DOHH2 (cell line): Measurements from ENCODE around the gene CYTL1.
"Not testable (repeated sequence)": the region's sequence is repeated elsewhere in the genome, so short reads cannot be mapped to it uniquely, and the experiment has no call there.

ENCODE experiments used
- H3F3A ChIP-seq: fragments of 200-600 bp; sonication (generic), shearing (Covaris generic); 2 replicates; pipeline ENCODE4 v1.6.0; 2016; ENCODE audit warnings: antibody characterized with exemption, mild to moderate bottlenecking; ENCODE audit not compliant: control insufficient read depth, insufficient read depth
- H3K27ac ChIP-seq: fragments of 200-600 bp; sonication (generic); 2 replicates; pipeline ENCODE4 v1.5.1; 2014; ENCODE audit warnings: low read depth, mild to moderate bottlenecking, low read length, moderate library complexity
- H3K27me3 ChIP-seq: fragments of 200-600 bp; sonication (generic); 2 replicates; pipeline ENCODE4 v1.6.1; 2014; ENCODE audit warnings: mild to moderate bottlenecking, low read length, mixed read lengths; ENCODE audit not compliant: control insufficient read depth
- H3K36me3 ChIP-seq: fragments of 200-600 bp; sonication (generic); 2 replicates; pipeline ENCODE4 v1.6.1; 2014; ENCODE audit warnings: mild to moderate bottlenecking, low read length, moderate library complexity, mixed read lengths; ENCODE audit not compliant: control insufficient read depth
- H3K4me1 ChIP-seq: fragments of 200-600 bp; sonication (generic); 2 replicates; pipeline ENCODE4 v1.6.1; 2014; ENCODE audit warnings: mild to moderate bottlenecking, low read length, mixed read lengths; ENCODE audit not compliant: control insufficient read depth
- H3K4me2 ChIP-seq: fragments of 200-600 bp; sonication (generic); 2 replicates; pipeline ENCODE4 v1.6.0; 2014; ENCODE audit warnings: mild to moderate bottlenecking, low read length, moderate library complexity
- H3K4me3 ChIP-seq: fragments of 200-600 bp; sonication (generic); 2 replicates; pipeline ENCODE4 v1.5.1; 2014; ENCODE audit warnings: mild to moderate bottlenecking, low read length, mixed read lengths
- H3K79me2 ChIP-seq: fragments of 200-600 bp; sonication (generic); 2 replicates; pipeline ENCODE4 v1.6.1; 2014; ENCODE audit warnings: mild to moderate bottlenecking, low read length, mixed read lengths; ENCODE audit not compliant: control insufficient read depth
- H3K9me2 ChIP-seq: fragments of 200-600 bp; sonication (generic); replicated peaks from 2 replicates; pipeline ENCODE4 v1.6.1; 2014; ENCODE audit warnings: mild to moderate bottlenecking, low read length, mixed read lengths; ENCODE audit not compliant: control insufficient read depth
- H3K9me3 ChIP-seq: fragments of 200-600 bp; sonication (generic); 2 replicates; pipeline ENCODE4 v1.6.1; 2014; ENCODE audit warnings: antibody characterized with exemption, low read length, mixed read lengths; ENCODE audit not compliant: control insufficient read depth, insufficient read depth
- H4K20me1 ChIP-seq: fragments of 200-600 bp; sonication (generic); 2 replicates; pipeline ENCODE4 v1.6.0; 2014; ENCODE audit warnings: low read depth, mild to moderate bottlenecking, antibody characterized with exemption, low read length, moderate library complexity; ENCODE audit not compliant: control insufficient read depth, insufficient read depth
- CTCF ChIP-seq: fragments of 200-600 bp; sonication (generic); IDR thresholded peaks from one replicate; pipeline ENCODE4 v1.5.1; 2014; ENCODE audit warnings: antibody characterized with exemption, mild to moderate bottlenecking, low read depth, low read length; ENCODE audit not compliant: poor library complexity, severe bottlenecking
- EZH2phosphoT487 ChIP-seq: fragments of 200-600 bp; sonication (generic); IDR thresholded peaks from 2 replicates; pipeline ENCODE4 v1.6.1; 2017; ENCODE audit warnings: borderline replicate concordance, mild to moderate bottlenecking, antibody characterized with exemption, low read length, moderate library complexity, mixed read lengths

The CYTL1 gene

GRCh38 chr4:5012244-5012898 lies 6.9 kb downstream of the CYTL1 start:
- Histone ChIP-seq H3K9me2 (no peaks in the 10 kb centered on the region), H3F3A (no peaks in the 10 kb centered on the region), H4K20me1 (no peaks in the 10 kb centered on the region), H3K4me2 (no peak overlapping the region), H3K4me1 (no peaks in the 10 kb centered on the region), H3K27ac (no peak overlapping the region), H3K36me3 (no peaks in the 10 kb centered on the region), H3K27me3 (peaks cover 16% of the 10 kb centered on the region), H3K9me3 (no peaks in the 10 kb centered on the region), H3K4me3 (no peak overlapping the region), H3K79me2 (no peaks in the 10 kb centered on the region)
- TF ChIP-seq CTCF (no peak), EZH2phosphoT487 (no peak)

DNA sequence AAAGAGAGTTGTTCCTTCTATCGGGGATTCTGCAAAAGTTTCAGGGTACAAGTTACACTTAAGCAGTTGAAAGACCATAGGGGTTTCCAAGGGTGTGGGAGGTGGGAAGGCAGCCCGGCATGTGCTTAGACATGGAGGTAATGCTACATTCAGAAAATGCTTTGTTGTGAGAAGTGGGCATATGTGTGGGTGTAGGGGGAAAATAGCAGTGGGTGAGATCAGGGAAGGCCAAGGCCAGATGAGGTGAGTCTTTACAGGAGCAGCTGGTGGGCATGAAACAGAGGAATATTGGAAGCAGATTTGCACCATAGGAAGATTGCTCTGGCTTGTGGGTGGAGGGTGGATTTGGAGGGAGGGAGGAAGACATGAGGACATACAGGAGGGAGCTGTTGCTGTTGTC lies 8.3 kb downstream of the CYTL1 start:
- Histone ChIP-seq H3K9me2 (no peaks in the 10 kb centered on the region), H3K4me2 (no peak overlapping the region), H3K79me2 (no peaks in the 10 kb centered on the region), H3K4me1 (no peaks in the 10 kb centered on the region), H3K4me3 (no peak overlapping the region), H4K20me1 (no peaks in the 10 kb centered on the region), H3K27ac (no peak overlapping the region), H3K36me3 (no peaks in the 10 kb centered on the region), H3K9me3 (no peaks in the 10 kb centered on the region), H3K27me3 (peaks cover 8% of the 10 kb centered on the region; the same call in 1 of the 2 replicates), H3F3A (no peaks in the 10 kb centered on the region)
- TF ChIP-seq CTCF (no peak), EZH2phosphoT487 (no peak)

DNA sequence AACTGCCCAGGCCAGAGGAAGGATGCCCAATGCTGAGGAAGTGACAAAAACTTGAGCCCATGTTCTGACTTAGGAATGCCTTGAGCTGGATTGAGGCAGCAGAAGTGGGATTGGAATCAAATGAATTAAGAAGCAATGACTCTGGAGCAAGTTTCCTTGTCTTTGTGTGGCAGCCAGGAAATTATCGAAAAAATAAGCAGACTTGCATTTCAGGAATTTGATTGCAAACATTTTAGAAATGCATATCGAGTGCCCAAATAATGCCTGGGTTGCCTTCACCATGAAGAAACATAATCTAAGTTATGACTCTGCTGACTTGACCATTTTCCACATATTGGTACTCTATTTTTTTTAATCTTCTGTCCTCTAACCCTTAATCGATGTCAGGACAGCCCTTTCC lies 9.5 kb downstream of the CYTL1 start:
- no peaks in the 10 kb centered on the region for H3F3A ChIP-seq
- no peaks in the 10 kb centered on the region for H3K79me2 ChIP-seq
- no peaks in the 10 kb centered on the region for H3K9me2 ChIP-seq
- peaks cover 4% of the 10 kb centered on the region; the same call in 1 of the 2 replicates for H3K27me3 ChIP-seq
- no peak overlapping the region for H3K27ac ChIP-seq
- no peak overlapping the region for H3K4me3 ChIP-seq
- no peak overlapping the region for H3K4me2 ChIP-seq
- H3K36me3 ChIP-seq, result no peaks in the 10 kb centered on the region
- no peaks in the 10 kb centered on the region for H3K4me1 ChIP-seq
- no peaks in the 10 kb centered on the region for H3K9me3 ChIP-seq
- H4K20me1 ChIP-seq, result no peaks in the 10 kb centered on the region
- TF ChIP-seq CTCF (no peak), EZH2phosphoT487 (no peak)

GRCh38 chr4:5006932-5007331 lies 12.3 kb downstream of the CYTL1 start:
- H3K79me2 ChIP-seq, H3K27me3 ChIP-seq, H3K4me3 ChIP-seq, H3K36me3 ChIP-seq, H4K20me1 ChIP-seq, H3F3A ChIP-seq, H3K9me2 ChIP-seq, H3K27ac ChIP-seq, H3K9me3 ChIP-seq, H3K4me1 ChIP-seq, H3K4me2 ChIP-seq: not testable (repeated sequence)
